ENCODE measurements around the gene CASS4.

The CASS4 gene

DNA sequence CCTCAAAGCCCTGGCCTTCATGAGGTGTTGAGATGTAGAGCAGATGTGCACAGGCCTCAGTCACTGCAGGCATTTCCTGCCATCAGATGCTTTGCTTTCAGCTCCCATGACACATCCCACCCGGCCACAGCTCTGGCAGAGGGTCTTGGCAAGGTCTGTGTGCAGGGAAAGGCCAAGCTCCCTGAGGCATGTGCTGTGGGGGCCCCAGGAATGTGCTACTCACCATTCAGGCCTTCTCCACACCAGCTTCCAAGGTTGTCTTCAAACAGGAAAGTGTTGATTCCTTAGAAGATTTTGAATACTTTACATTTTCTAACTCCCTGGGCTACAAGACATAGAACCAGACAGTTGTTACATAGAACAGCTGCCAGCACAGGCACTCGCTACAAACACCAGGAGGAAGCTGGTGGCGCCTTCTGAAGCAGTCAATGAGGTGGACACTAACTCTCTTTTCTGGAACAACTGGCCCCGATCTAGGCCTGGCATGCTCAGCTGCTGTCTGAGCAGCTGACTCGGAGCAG, 27.8 kb downstream of the CASS4 start:
- H3K4me3 ChIP-seq (ENCODE audit: low read length in 2 of 2), result no peak overlapping the region
- no peaks in the 10 kb centered on the region for H3K36me3 ChIP-seq (ENCODE audit: control insufficient read depth in 2 of 2, insufficient read depth in 2 of 2, low read length in 2 of 2)
- H3K9ac ChIP-seq (ENCODE audit: low read depth in 1 of 2, low read length in 2 of 2), result no peak overlapping the region
- H3K27ac ChIP-seq (ENCODE audit: low read depth in 2 of 2, low read length in 2 of 2), result peak overlapping the region in 1 of 2 donors; percentile 9
- no peaks in the 10 kb centered on the region for H3K4me1 ChIP-seq (ENCODE audit: control insufficient read depth in 2 of 2, insufficient read depth in 2 of 2, low read length in 2 of 2)
- H3K27me3 ChIP-seq (ENCODE audit: control insufficient read depth in 2 of 2, insufficient read depth in 2 of 2, low read length in 2 of 2), result no peaks in the 10 kb centered on the region
- no peaks in the 10 kb centered on the region for H3K9me3 ChIP-seq (ENCODE audit: control insufficient read depth in 2 of 2, low read length in 2 of 2)

DNA sequence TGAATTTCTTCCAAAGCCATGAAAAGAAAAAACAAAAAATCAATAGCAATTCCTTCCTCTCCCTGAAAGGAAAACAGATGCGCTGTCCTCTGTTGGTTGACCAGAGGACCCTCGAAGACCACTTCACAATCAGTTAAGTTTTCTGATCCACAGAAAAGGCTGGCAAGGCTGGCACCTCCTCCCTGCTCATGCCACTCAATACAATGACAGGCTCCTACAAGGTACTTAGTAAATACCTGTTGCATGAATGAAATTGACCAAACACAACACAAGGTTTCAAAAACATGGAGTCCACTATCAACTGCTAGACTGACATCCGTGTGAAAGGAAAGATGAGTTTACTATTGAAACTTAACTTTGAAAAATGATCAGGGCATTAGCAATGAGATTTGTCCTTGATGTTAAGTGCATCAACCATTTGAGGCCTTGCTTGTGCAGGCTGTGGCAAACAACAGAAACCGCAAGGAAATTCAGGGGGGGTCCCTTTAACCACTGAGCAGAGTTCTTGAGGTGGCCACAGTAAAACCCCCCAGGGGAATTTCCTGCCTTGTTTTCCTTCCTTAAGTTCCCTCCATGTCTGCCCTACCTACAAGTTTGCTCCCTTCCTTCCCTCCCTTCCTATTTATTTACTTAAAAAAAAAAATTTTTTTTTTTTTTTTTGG, 28.4 kb downstream of the CASS4 start:
- no peaks in the 10 kb centered on the region for H3K9me3 ChIP-seq (ENCODE audit: control insufficient read depth in 2 of 2, low read length in 2 of 2)
- H3K27ac ChIP-seq (ENCODE audit: low read depth in 2 of 2, low read length in 2 of 2), result peak overlapping the region in 1 of 2 donors; percentile 9
- H3K4me3 ChIP-seq (ENCODE audit: low read length in 2 of 2), result no peak overlapping the region
- no peaks in the 10 kb centered on the region for H3K36me3 ChIP-seq (ENCODE audit: control insufficient read depth in 2 of 2, insufficient read depth in 2 of 2, low read length in 2 of 2)
- no peak overlapping the region for H3K9ac ChIP-seq (ENCODE audit: low read depth in 1 of 2, low read length in 2 of 2)
- no peaks in the 10 kb centered on the region for H3K4me1 ChIP-seq (ENCODE audit: control insufficient read depth in 2 of 2, insufficient read depth in 2 of 2, low read length in 2 of 2)
- H3K27me3 ChIP-seq (ENCODE audit: control insufficient read depth in 2 of 2, insufficient read depth in 2 of 2, low read length in 2 of 2), result no peaks in the 10 kb centered on the region

DNA sequence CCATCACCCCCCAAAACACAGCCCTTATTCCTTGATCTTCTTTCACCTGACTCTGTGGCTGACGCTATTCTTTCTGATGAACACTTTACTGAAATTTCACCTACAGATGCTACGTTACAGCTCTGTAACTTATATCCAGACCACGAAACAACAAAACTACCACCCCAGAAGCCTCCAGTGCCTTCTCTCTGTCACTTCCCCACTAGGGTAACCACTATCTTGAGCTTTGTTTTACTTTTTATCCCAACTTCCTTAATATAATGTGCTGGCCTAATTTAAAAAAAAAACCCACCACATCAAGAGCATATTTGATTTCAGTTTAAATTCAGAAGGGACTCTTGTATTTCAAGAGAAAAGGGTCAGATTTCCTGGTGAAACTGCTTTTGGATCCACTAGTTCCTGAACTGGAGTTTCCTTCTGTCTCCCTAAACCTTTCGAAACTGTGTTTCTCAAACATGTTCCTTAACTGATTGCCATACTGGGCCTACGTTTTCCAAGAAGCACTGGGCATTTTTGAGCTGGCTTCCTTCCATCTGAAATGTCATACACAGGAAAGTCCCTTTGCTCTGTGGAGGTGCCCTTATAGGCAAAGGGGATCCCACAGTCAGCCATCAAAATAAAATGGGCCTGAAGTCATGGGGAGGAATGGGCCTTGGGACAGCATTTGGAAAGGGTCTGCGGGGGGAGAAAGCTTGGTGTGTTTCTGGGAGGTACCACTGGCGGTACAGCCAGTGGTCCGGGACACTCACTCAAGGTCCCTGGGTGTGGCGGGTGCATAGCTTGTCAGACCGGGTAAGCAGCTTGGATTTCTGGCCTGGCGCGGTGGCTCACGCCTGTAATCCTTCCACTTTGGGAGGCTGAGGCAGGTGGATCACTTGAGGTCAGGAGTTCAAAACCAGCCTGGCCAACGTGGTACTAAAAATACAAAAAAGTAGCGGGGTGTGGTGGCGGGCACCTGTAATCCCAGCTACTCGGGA, 30.6 kb downstream of the CASS4 start:
- H3K4me1 ChIP-seq (ENCODE audit: control insufficient read depth in 2 of 2, insufficient read depth in 2 of 2, low read length in 2 of 2), result no peaks in the 10 kb centered on the region

DNA sequence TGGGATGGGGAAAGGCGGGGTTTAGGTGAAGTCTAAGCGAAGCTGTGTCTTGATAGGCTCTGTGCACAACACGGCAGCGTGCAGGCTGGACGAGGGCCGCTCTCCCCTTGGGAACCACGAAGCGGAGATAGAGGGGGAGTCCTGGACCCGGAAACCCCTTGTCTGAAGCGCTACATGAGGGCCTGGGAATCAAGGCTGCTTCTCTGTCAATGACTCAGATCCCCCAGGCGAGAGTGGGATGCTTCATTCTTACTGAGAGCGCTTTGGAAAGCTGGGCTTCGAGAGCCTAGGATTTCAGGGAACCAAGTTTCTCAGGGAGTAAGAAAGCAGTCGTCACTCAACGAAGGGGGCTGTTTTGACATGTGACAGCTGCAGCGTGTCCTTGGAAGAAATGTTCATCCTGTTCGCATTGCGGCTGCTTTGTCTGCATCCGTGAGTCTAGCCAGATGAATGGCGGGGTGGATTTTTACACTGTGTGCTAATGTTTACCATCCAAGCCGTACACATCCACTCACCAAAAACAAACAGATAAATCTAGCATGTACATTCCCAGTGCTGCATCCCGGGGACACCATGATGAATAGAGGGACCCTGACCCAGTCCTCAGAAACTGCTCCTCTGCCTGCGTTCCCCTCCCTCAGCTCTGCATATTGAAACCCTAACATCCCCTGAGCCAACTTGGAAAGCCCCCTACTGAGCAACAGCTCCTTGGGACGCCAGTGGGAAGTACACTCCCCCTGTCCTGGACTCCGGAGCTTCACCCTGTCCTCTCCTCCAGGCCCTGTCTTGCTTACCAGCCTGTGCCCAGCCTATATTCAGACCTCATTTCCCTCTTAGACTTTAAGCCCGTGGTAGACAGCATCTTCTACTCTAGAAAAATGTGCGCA, 31.8 kb downstream of the CASS4 start:
- H3K36me3 ChIP-seq (ENCODE audit: control insufficient read depth in 2 of 2, insufficient read depth in 2 of 2, low read length in 2 of 2), result no peaks in the 10 kb centered on the region
- no peaks in the 10 kb centered on the region for H3K9me3 ChIP-seq (ENCODE audit: control insufficient read depth in 2 of 2, low read length in 2 of 2)
- H3K9ac ChIP-seq (ENCODE audit: low read depth in 1 of 2, low read length in 2 of 2), result no peak overlapping the region
- H3K4me1 ChIP-seq (ENCODE audit: control insufficient read depth in 2 of 2, insufficient read depth in 2 of 2, low read length in 2 of 2), result no peaks in the 10 kb centered on the region
- no peak overlapping the region for H3K4me3 ChIP-seq (ENCODE audit: low read length in 2 of 2)
- no peak overlapping the region for H3K27ac ChIP-seq (ENCODE audit: low read depth in 2 of 2, low read length in 2 of 2)
- no peaks in the 10 kb centered on the region for H3K27me3 ChIP-seq (ENCODE audit: control insufficient read depth in 2 of 2, insufficient read depth in 2 of 2, low read length in 2 of 2)

More for the DNA sequence above, 30.6 kb downstream of the CASS4 start:
- no peak overlapping the region for H3K4me3 ChIP-seq (ENCODE audit: low read length in 2 of 2)
- no peaks in the 10 kb centered on the region for H3K36me3 ChIP-seq (ENCODE audit: control insufficient read depth in 2 of 2, insufficient read depth in 2 of 2, low read length in 2 of 2)
- no peak overlapping the region for H3K9ac ChIP-seq (ENCODE audit: low read depth in 1 of 2, low read length in 2 of 2)
- H3K27me3 ChIP-seq (ENCODE audit: control insufficient read depth in 2 of 2, insufficient read depth in 2 of 2, low read length in 2 of 2), result no peaks in the 10 kb centered on the region
- no peaks in the 10 kb centered on the region for H3K9me3 ChIP-seq (ENCODE audit: control insufficient read depth in 2 of 2, low read length in 2 of 2)
- H3K27ac ChIP-seq (ENCODE audit: low read depth in 2 of 2, low read length in 2 of 2), result no peak overlapping the region

DNA sequence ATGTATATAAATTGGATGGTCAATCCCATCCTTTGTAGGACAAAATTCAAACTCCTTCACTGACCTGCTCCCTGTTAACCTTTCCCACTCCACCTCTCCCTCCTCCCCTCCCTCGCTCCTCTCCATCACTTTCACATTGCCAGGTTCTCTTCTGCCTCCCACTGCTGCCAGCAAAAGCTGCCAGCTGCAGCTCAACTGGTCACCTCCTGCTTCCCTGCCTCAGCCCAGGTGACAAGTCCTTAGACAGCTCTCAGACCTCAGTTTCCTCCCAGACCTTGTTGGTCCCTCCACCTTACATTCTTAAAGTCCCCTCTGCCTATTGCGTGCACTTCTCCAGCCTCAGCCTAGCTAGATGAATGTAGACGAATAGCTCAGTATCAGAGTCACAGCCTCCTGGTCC, 33.1 kb downstream of the CASS4 start:
- no peaks in the 10 kb centered on the region for H3K27me3 ChIP-seq (ENCODE audit: control insufficient read depth in 2 of 2, insufficient read depth in 2 of 2, low read length in 2 of 2)
- no peak overlapping the region for H3K9ac ChIP-seq (ENCODE audit: low read depth in 1 of 2, low read length in 2 of 2)
- H3K4me3 ChIP-seq (ENCODE audit: low read length in 2 of 2), result no peak overlapping the region
- no peaks in the 10 kb centered on the region for H3K9me3 ChIP-seq (ENCODE audit: control insufficient read depth in 2 of 2, low read length in 2 of 2)
- no peak overlapping the region for H3K27ac ChIP-seq (ENCODE audit: low read depth in 2 of 2, low read length in 2 of 2)
- H3K36me3 ChIP-seq (ENCODE audit: control insufficient read depth in 2 of 2, insufficient read depth in 2 of 2, low read length in 2 of 2), result no peaks in the 10 kb centered on the region
- no peaks in the 10 kb centered on the region for H3K4me1 ChIP-seq (ENCODE audit: control insufficient read depth in 2 of 2, insufficient read depth in 2 of 2, low read length in 2 of 2)

DNA sequence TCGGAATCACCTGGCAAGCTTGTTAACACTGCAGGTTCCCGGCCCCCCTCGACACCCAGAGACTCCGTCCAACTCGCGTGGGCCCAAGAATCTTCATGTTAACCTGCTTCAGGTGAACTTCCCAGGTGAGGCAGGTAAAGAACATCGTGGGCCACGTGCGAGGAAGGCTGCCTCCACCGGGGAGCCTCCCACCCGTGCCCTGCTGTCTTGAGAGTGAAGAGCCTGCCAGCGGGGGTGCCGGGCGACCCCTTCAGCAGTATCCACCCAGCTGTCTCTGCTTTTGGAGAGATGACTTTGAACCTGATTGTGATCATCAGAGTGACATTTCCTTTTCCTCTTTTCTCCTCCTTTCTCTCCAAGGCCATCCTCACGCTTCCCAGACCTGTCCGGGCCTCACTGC, 33.5 kb downstream of the CASS4 start:
- Histone ChIP-seq H3K9me3 (ENCODE audit: control insufficient read depth in 2 of 2, low read length in 2 of 2) (no peaks in the 10 kb centered on the region), H3K27me3 (ENCODE audit: control insufficient read depth in 2 of 2, insufficient read depth in 2 of 2, low read length in 2 of 2) (no peaks in the 10 kb centered on the region), H3K4me3 (ENCODE audit: low read length in 2 of 2) (no peak overlapping the region), H3K4me1 (ENCODE audit: control insufficient read depth in 2 of 2, insufficient read depth in 2 of 2, low read length in 2 of 2) (no peaks in the 10 kb centered on the region), H3K27ac (ENCODE audit: low read depth in 2 of 2, low read length in 2 of 2) (no peak overlapping the region), H3K36me3 (ENCODE audit: control insufficient read depth in 2 of 2, insufficient read depth in 2 of 2, low read length in 2 of 2) (no peaks in the 10 kb centered on the region), H3K9ac (ENCODE audit: low read depth in 1 of 2, low read length in 2 of 2) (no peak overlapping the region)

DNA sequence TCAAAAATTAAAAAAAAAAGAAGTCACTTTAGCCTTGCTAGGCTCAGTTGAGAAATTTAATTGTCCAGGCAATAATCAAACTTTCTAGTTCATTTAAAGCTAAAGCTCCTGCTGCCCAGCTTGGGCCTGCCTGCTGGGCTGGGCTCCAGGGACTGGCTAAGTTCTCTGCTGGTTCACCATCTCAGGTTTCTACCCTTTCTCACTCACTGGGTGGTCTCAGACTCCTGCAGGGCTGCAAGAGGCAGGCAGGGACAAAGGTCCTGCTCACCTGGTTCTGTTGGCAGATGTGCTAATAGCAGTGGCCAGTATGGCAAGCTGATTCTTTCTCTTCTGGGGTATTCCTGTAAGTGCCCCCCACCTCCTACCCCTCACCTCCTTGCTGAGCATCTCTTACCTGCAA, 35.2 kb downstream of the CASS4 start:
- Histone ChIP-seq H3K4me1 (ENCODE audit: control insufficient read depth in 2 of 2, insufficient read depth in 2 of 2, low read length in 2 of 2) (no peaks in the 10 kb centered on the region), H3K4me3 (ENCODE audit: low read length in 2 of 2) (no peak overlapping the region), H3K9ac (ENCODE audit: low read depth in 1 of 2, low read length in 2 of 2) (no peak overlapping the region), H3K27me3 (ENCODE audit: control insufficient read depth in 2 of 2, insufficient read depth in 2 of 2, low read length in 2 of 2) (no peaks in the 10 kb centered on the region), H3K36me3 (ENCODE audit: control insufficient read depth in 2 of 2, insufficient read depth in 2 of 2, low read length in 2 of 2) (no peaks in the 10 kb centered on the region), H3K27ac (ENCODE audit: low read depth in 2 of 2, low read length in 2 of 2) (no peak overlapping the region), H3K9me3 (ENCODE audit: control insufficient read depth in 2 of 2, low read length in 2 of 2) (no peaks in the 10 kb centered on the region)

DNA sequence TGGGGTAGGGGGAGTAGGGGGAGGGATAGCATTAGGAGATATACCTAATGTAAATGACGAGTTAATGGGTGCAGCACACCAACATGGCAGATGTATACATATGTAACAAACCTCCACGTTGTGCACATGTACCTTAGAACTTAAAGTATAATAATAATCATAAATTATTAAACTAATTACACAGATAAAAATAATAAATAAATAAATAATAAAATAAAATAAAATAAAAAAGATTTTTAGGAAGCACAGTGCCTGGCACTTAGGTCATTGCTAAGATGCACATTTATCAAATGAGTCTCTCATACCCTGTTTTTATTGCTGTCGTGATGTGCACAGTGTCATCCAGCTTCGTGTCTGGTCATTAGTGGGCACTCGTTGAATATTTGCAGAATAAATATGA, 37.4 kb downstream of the CASS4 start:
- Histone ChIP-seq H3K9me3 (ENCODE audit: control insufficient read depth in 2 of 2, low read length in 2 of 2) (no peaks in the 10 kb centered on the region), H3K27ac (ENCODE audit: low read depth in 2 of 2, low read length in 2 of 2) (no peak overlapping the region), H3K36me3 (ENCODE audit: control insufficient read depth in 2 of 2, insufficient read depth in 2 of 2, low read length in 2 of 2) (no peaks in the 10 kb centered on the region), H3K4me1 (ENCODE audit: control insufficient read depth in 2 of 2, insufficient read depth in 2 of 2, low read length in 2 of 2) (no peaks in the 10 kb centered on the region), H3K27me3 (ENCODE audit: control insufficient read depth in 2 of 2, insufficient read depth in 2 of 2, low read length in 2 of 2) (no peaks in the 10 kb centered on the region), H3K9ac (ENCODE audit: low read depth in 1 of 2, low read length in 2 of 2) (no peak overlapping the region), H3K4me3 (ENCODE audit: low read length in 2 of 2) (no peak overlapping the region)

DNA sequence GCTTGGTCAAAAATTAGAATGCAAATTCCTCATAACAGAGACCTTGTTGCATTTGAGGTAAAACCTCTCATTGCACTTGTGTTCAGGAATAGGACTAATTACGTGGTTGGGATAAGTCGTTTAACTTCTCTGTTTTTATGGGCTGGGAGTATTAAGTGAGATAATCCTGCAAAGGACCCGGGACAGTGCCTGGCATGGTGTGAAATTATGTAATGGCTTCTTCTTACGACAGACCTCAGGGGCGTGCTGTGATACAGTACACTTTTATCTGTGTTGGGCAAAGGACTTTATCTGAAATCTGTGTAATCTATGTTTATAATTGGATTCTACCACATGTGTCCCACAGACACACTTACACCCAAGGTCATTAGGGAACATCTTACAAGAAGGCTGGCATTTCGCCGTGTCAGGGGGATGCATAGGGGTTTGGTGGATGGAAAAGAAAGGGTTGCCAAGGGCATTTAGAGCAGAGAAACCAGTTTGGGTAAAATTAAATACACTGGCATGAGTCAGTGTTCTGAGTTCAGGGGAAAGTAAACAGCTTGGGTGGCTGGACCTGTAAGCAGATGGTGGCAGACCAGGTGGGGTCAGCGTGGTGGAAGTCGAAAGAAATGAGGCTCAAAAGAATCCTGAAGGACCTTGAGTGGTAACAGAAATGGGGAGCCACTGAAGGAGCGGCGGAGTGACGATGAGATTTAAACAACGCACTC, 39.2 kb downstream of the CASS4 start:
- no peak overlapping the region for H3K27ac ChIP-seq (ENCODE audit: low read depth in 2 of 2, low read length in 2 of 2)
- no peak overlapping the region for H3K9ac ChIP-seq (ENCODE audit: low read depth in 1 of 2, low read length in 2 of 2)
- no peaks in the 10 kb centered on the region for H3K4me1 ChIP-seq (ENCODE audit: control insufficient read depth in 2 of 2, insufficient read depth in 2 of 2, low read length in 2 of 2)
- no peaks in the 10 kb centered on the region for H3K27me3 ChIP-seq (ENCODE audit: control insufficient read depth in 2 of 2, insufficient read depth in 2 of 2, low read length in 2 of 2)
- no peak overlapping the region for H3K4me3 ChIP-seq (ENCODE audit: low read length in 2 of 2)
- no peaks in the 10 kb centered on the region for H3K9me3 ChIP-seq (ENCODE audit: control insufficient read depth in 2 of 2, low read length in 2 of 2)
- no peaks in the 10 kb centered on the region for H3K36me3 ChIP-seq (ENCODE audit: control insufficient read depth in 2 of 2, insufficient read depth in 2 of 2, low read length in 2 of 2)

Data from mucosa of rectum (tissue), 2 donors.